A549 (cell line): ENCODE data around the gene LMTK2. TPM values are rescaled to one million over a fixed set of nuclear protein-coding genes. Genes with fewer than 3 reads are reported as not detected.

Experiments
- ATAC-seq, 2 experiments: fragments of 200-7000 bp in 1 of 2; fragments of >200 bp in 1 of 2; cut with Nextera tagmentation in 1 of 2; cut with Tn5 transposase in 1 of 2; 3 replicates each; pipeline versions ENCODE4 v1.8.0 to v1.9.1; 2018 to 2020; ENCODE audit warnings: mild to moderate bottlenecking in 1 of 2, moderate library complexity in 1 of 2
- CTCF ChIA-PET: fragments of 300-600 bp; sonication (Branson Sonifier 250); formaldehyde crosslinking; extraction: SDS; loops from one replicate; lab custom pipeline; 2021; ENCODE audit warnings: antibody characterized with exemption, inconsistent platforms; lab: Yijun Ruan, JAX
- POLR2A ChIA-PET: fragments of 350-600 bp; formaldehyde crosslinking; extraction: SDS; loops from one replicate; lab custom pipeline; 2021; ENCODE audit warnings: antibody characterized with exemption, inconsistent platforms; lab: Yijun Ruan, JAX
- DNase-seq, 2 experiments: peaks; one replicate each; pipeline versions ENCODE4 v3.0.0 to v3.0.0-alpha.2; 2011 to 2016; ENCODE audit warnings: low read depth in 1 of 2, low spot score in 1 of 2
- FAIRE-seq: peaks from 2 replicates; lab custom pipeline; 2011; peaks lifted over from hg19 to GRCh38; lab: Jason Lieb, UNC
- H3K27ac ChIP-seq, 2 experiments: fragments of >200 bp; sonication (Bioruptor Twin); formaldehyde crosslinking; 3 replicates each; pipeline ENCODE4 v1.5.1; 2016 to 2017
- H3K4me1 ChIP-seq: fragments of >200 bp; sonication (Bioruptor Twin); formaldehyde crosslinking; 3 replicates; pipeline ENCODE4 v1.6.1; 2016
- H3K4me2 ChIP-seq: fragments of >200 bp; sonication (Bioruptor Twin); formaldehyde crosslinking; 3 replicates; pipeline ENCODE4 v1.6.1; 2016
- H3K4me3 ChIP-seq: fragments of >200 bp; sonication (Bioruptor Twin); formaldehyde crosslinking; 3 replicates; pipeline ENCODE4 v1.5.1; 2016
- H3K9me3 ChIP-seq: fragments of >200 bp; sonication (Bioruptor Twin); formaldehyde crosslinking; 3 replicates; pipeline ENCODE4 v1.6.1; 2016
- BCL3 ChIP-seq: fragments of >200 bp; sonication (Bioruptor Twin); formaldehyde crosslinking; IDR thresholded peaks from 3 replicates; pipeline ENCODE4 v1.6.1; 2016
- CBX8 ChIP-seq: fragments of 200-600 bp; sonication (generic); IDR thresholded peaks from 2 replicates; pipeline ENCODE4 v1.6.1; 2016
- CTCF ChIP-seq: fragments of >200 bp; sonication (Bioruptor Twin); formaldehyde crosslinking; IDR thresholded peaks from 3 replicates; pipeline ENCODE4 v1.5.1; 2016
- EHF ChIP-seq: fragments of 250-450 bp; sonication (Bioruptor Pico); IDR thresholded peaks from 2 replicates; pipeline ENCODE4 v1.5.0; 2020; ENCODE audit warnings: mild to moderate bottlenecking
- EP300 ChIP-seq, 2 experiments: fragments of >200 bp; sonication (Bioruptor Twin); formaldehyde crosslinking; IDR thresholded peaks; 2 replicates in 1 of 2; 3 replicates in 1 of 2; pipeline ENCODE4 v1.6.1; 2016 to 2017
- FOSL2 ChIP-seq, 2 experiments: fragments of 450-650 bp in 1 of 2; fragments of >200 bp in 1 of 2; sonication (Bioruptor Twin) in 1 of 2; formaldehyde crosslinking; IDR thresholded peaks; 2 replicates each; pipeline versions ENCODE4 v1.5.0 to v1.6.1; 2016 to 2020; ENCODE audit warnings: mild to moderate bottlenecking in 1 of 2, moderate library complexity in 1 of 2
- HES2 ChIP-seq: fragments of >200 bp; sonication (Bioruptor Twin); formaldehyde crosslinking; IDR thresholded peaks from 2 replicates; pipeline ENCODE4 v1.6.1; 2016
- HOXB13 ChIP-seq: fragments of 250-450 bp; sonication (Bioruptor Pico); IDR thresholded peaks from 2 replicates; pipeline ENCODE4 v1.5.0; 2020; ENCODE audit warnings: low read depth, mild to moderate bottlenecking, moderate library complexity
- JUN ChIP-seq, 2 experiments: fragments of >200 bp; sonication (Bioruptor Twin); formaldehyde crosslinking; IDR thresholded peaks; 2 replicates in 1 of 2; 3 replicates in 1 of 2; pipeline ENCODE4 v1.6.1; 2016 to 2017
- JUNB ChIP-seq: fragments of >200 bp; sonication (Bioruptor Twin); formaldehyde crosslinking; IDR thresholded peaks from 2 replicates; pipeline ENCODE4 v1.6.1; 2016
- MAFK ChIP-seq: fragments of 450-650 bp; IDR thresholded peaks from 2 replicates; pipeline ENCODE4 v1.6.1; 2014; ENCODE audit not compliant: partially characterized antibody
- MAX ChIP-seq: IDR thresholded peaks from 2 replicates; pipeline ENCODE4 v1.6.1; 2012
- MAZ ChIP-seq: fragments of 150-350 bp; IDR thresholded peaks from 2 replicates; pipeline ENCODE4 v1.6.1; 2014; ENCODE audit warnings: antibody characterized with exemption, low read depth, low read length, borderline replicate concordance
- RCOR1 ChIP-seq: fragments of 150-350 bp; IDR thresholded peaks from 2 replicates; pipeline ENCODE4 v1.6.1; 2014; ENCODE audit warnings: antibody characterized with exemption, low read length, low read depth
- TP53 ChIP-seq: fragments of 250-450 bp; sonication (Bioruptor Pico); IDR thresholded peaks from 2 replicates; pipeline ENCODE4 v1.5.0; 2021; ENCODE audit warnings: mild to moderate bottlenecking, moderate library complexity
- ZSCAN20 ChIP-seq: fragments of 250-450 bp; sonication (Bioruptor Pico); IDR thresholded peaks from 2 replicates; pipeline ENCODE4 v1.8.0; 2022; ENCODE audit warnings: mild to moderate bottlenecking, moderate library complexity
- WGBS: methylation state at CpG from one replicate; pipeline ENCODE4 v1.1.6; 2017; ENCODE audit errors: missing lambda C conversion rate; 5-methylcytosine and 5-hydroxymethylcytosine counted together
- polyA plus RNA-seq, 4 experiments: library from polyadenylated mRNA; depleted of rRNA in 3 of 4; stranded (reverse); fragments of >200 nt; fragmentation: RNase III in 1 of 4; extraction: RNeasy Plus Mini Kit Qiagen cat#74134 plus additional on column Dnase treatment in 1 of 4; gene quantifications; 2 replicates in 3 of 4; 3 replicates in 1 of 4; pipeline ENCODE4 v1.2.3, GENCODE V29; 2011 to 2017

Gene LMTK2
- polyA plus RNA-seq, 2 of the 4 experiments (the other 2 are of a cell fraction): 7.9 to 13.0 TPM

GRCh38 chr7:98211221-98211675 is 104.6 kb downstream of the LMTK2 start, which contains the start of gene BHLHA15:
BHLHA15 (plus strand) TSS chr7:98211439; CDS start chr7:98212310, 871 bp downstream.
- DNase-seq: peak in 1 of 2 experiments; percentile 37

GRCh38 chr7:98211676-98212531 is 105.2 kb downstream of the LMTK2 start:
- 91% methylated on average over 26 of the region's 49 CpGs for WGBS
- ChIA-PET CTCF (interaction anchor here (0.7 kb wide), 1 partner anchor 10 kb away, joined by 3 read pairs; no protein-coding TSS in a partner anchor), POLR2A (no interaction called here)
- TF ChIP-seq JUNB: no peak
- TF ChIP-seq FOSL2 (IDR thresholded peaks at IDR 0.05): no peak
- peak; percentile 42; the same call in 1 of the 2 replicates for TF ChIP-seq FOSL2 (CRISPR knock-in tag; IDR thresholded peaks at IDR 0.05)
- DNase-seq (no peak), FAIRE-seq (no peak), ATAC-seq (peak; percentile 6 to 13; a peak in 3 of 6 replicates)
- H3K4me2 ChIP-seq: peak overlapping the region; percentile 92
- no peaks in the 10 kb centered on the region for H3K4me1 ChIP-seq
- H3K27ac ChIP-seq: peak overlapping the region; percentile 62 to 88; a peak in 4 of 6 replicates
- H3K4me3 ChIP-seq: peak overlapping the region; percentile 61
- no peaks in the 10 kb centered on the region for H3K9me3 ChIP-seq

More at GRCh38 chr7:98211221-98211675, 104.6 kb downstream of the LMTK2 start, which contains the start of gene BHLHA15:
- ATAC-seq: peak; percentile 26 to 53; a peak in 5 of 6 replicates
- TF ChIP-seq MAZ (no peak), ZSCAN20 (CRISPR knock-in tag) (no peak), MAFK (no peak), HES2 (no peak), CTCF (no peak), MAX (no peak), EHF (CRISPR knock-in tag) (no peak)
- no peak for FAIRE-seq
- Histone ChIP-seq H3K4me2 (peak within 1 kb of the TSS; percentile 92), H3K4me3 (peak within 1 kb of the TSS; percentile 61), H3K4me1 (no peaks in the 10 kb centered on the region), H3K9me3 (no peaks in the 10 kb centered on the region), H3K27ac (peak within 1 kb of the TSS; percentile 62 to 88; a peak in 4 of 6 replicates)
- WGBS: no CpG with 5 or more reads among the region's 45 CpGs
- ChIA-PET POLR2A (no interaction called here), CTCF (no interaction called here)

GRCh38 chr7:98212532-98213041 is 105.9 kb downstream of the LMTK2 start:
- ChIA-PET CTCF (interaction anchor here (0.7 kb wide), 1 partner anchor 10 kb away, joined by 3 read pairs; no protein-coding TSS in a partner anchor), POLR2A (no interaction called here)
- DNase-seq (no peak), FAIRE-seq (no peak), ATAC-seq (peak in 1 of 2 experiments; percentile 5; a peak in 3 of 6 replicates)
- Histone ChIP-seq H3K4me2 (no peak overlapping the region), H3K4me3 (no peak overlapping the region), H3K4me1 (no peaks in the 10 kb centered on the region), H3K9me3 (no peaks in the 10 kb centered on the region), H3K27ac (no peak overlapping the region)
- TF ChIP-seq RCOR1 (no peak), TP53 (no peak), HOXB13 (CRISPR knock-in tag) (no peak), JUN (IDR thresholded peaks at IDR 0.05) (no peak), CTCF (no peak), CBX8 (no peak), EP300 (IDR thresholded peaks at IDR 0.05) (no peak), BCL3 (no peak)
- WGBS: 93% methylated on average over 26 of the region's 30 CpGs
